ENCODE measurements around the gene EIF4A3.

Gene EIF4A3

DNA sequence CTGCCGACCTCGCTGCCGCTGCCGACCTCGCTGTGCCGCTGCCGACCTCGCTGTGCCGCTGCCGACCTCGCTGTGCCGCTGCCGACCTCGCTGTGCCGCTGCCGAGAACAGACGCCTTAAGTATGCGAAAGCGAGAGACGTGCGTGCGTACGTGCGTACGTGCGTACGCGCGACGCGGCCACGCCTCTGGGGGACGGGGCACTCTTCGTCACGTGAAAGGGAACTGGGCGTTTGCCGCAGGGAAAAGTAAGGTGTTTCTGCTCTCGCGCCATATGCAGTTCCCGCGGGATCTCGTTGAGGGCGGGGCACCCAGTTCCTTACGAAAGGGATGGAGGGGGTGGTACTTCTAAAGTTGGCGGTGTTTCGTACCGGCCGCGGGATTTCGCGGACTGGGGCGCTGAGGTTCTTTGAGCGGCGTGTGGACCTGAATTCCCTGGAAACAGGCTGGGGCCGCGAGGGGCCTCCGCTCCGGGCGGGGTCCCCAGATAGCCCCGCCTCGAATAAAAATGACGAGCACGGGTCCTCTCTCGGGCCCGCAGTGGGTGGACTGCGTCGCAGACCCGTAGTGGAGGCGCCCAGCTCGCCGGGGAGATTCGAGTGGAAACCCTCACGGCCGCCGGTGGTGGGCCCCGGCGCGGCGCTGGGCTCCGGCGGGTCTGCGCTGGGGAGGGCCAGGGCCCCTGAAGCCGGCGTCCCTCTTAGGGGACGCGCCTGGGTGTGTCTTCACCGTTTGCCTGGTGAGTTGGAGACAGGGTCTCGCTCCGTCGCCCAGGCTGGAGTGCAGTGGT is at the start of gene EIF4A3:
TSS of gene EIF4A3 (minus strand) at position 94 of the 788 bp plus-strand sequence. CDS start 167 bp downstream, outside the sequence.
- DNase-seq (ENCODE audit: low read depth in 3 of 3, low spot score in 1 of 3), result peak; percentile 88 to 91 (median 91)

DNA sequence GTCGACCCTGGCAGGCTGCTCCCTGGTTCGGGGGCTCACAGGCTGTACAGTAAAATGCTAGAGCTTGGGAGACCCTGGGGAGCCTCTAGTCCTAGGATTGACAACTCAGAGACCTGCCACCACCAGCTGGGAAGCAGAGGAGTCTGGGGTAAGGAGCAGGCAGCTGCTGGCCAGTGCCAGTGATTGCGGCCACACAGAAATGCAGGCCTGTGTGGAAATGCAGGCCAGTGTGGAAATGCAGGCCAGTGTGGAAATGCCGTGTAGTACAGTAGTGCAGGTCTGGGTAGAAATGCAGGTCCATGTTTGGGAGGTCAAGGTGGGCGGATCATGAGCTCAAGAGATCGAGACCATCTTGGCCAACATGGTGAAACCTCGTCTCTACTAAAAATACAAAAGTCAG is 49.7 kb upstream of the EIF4A3 start:
- no peak for DNase-seq (ENCODE audit: low read depth in 3 of 3, low spot score in 1 of 3)

DNA sequence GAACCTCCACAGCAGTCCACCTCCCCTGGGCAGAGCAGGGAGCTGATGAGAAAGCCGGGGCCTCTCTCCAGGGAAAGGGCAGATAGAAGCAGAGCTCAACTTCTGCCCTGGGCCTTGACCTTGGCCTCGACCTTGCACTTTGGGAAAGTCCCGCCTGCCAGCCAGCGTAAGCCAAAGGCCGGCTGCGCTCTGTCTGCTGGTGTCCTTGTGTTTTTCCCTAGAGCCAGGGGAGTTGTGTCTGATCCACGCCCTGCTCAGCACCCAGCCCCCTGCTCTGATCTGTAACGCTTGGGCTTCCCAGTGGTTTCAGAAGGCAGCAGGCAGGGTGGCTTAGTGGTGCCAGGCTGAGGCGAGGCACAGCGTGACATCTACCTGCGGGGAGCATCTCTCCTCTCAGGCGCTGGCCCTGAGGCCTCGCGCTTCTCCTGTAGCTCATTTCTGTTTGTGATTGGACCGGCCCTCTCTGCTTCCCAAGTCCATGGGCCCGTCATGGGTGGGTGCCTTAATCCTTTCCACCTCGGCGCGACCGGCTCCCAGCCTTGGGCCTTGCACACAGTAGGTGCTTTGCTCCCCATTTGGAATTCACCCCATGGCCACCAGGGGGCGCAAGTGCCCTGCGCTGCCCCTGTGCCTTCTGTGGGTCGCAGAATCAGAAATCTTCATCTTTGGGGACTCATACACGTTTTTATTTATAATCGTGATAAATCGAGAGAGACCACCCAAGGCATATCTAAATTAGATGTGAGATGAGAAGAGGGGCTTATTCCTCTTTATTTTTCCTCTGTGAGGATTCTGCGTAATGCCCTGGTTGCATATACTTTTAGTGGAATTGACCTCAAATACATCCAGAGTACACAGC is 49.0 kb upstream of the EIF4A3 start:
- DNase-seq (ENCODE audit: low read depth in 3 of 3, low spot score in 1 of 3), result peak; percentile 28 to 53 (median 35)

DNA sequence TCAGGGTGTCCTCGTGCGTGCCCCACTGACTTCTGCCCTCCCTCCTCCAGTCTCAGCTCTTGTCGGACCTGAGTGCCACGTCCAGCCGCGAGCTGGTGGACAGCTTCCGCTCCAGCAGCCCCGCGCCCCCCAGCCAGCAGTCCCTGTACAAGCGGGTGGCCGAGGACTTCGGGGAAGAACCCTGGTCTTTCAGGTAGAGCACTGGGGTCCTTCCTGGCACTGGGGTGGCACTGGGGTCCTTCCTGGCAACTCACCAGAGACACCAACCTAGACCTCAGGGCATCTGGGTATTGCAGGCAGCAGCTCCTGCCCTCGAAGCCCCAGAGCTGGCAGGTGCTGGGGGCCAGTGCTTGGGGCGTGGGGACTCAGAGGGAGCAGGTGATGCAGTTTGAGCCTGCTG is 48.2 kb upstream of the EIF4A3 start:
- DNase-seq (ENCODE audit: low read depth in 3 of 3, low spot score in 1 of 3), result no peak

DNA sequence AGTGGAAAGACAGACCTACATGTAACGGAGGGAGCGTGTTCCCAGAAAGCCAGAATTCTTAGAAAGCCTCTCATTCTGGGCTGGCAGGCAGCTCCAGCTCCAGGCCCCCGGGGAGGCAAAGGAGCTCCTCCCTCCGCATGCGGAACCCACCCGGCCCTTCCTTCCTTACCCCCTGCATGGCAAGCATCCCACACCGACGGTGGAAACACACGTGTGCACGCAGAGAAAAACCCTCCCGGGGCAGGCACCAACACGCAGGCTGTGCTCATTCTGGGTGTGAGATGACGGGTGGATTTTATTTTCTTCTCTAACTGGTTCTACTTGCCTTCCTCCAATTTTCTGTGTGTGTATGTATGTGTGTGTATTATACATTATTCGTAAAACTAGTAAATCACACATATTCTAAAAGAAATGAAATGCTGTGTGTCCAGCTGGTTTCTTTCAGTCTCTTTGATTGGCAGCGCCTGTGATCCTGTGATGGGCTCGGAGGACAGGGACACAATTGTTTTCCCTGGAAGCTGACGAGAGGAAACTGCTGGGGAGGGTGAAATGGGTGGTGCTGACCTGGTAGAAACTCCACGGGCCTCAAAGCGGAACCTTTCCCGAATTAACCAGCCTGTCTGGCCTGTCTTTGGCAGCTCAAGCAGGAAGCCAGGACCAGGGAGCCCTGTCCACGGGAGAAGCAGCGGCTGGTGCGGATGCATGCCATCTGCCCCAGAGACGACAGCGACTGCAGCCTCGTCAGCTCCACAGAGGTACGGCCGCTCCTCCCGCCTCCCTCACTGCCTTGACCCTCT is 45.1 kb upstream of the EIF4A3 start:
- no peak for DNase-seq (ENCODE audit: low read depth in 3 of 3, low spot score in 1 of 3)

DNA sequence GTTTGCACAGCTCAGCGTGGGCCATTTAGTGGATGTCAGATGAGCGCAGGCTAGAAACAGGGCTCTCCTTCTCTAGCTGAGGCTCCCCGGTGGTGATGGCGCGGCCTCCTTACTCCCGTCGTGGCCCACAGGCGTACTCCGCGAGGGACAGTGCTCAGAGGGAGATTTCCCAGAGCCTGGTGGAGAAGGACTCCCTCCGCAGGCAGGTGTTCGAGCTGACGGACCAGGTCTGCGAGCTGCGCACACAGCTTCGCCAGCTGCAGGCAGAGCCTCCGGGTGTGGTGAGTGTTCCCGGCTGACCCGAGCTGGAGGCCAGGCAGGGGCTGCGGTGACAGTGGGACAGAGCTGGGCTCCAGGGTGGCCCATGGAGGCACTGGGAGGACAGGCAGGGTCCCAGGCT is 44.3 kb upstream of the EIF4A3 start:
- DNase-seq (ENCODE audit: low read depth in 3 of 3, low spot score in 1 of 3), result no peak

DNA sequence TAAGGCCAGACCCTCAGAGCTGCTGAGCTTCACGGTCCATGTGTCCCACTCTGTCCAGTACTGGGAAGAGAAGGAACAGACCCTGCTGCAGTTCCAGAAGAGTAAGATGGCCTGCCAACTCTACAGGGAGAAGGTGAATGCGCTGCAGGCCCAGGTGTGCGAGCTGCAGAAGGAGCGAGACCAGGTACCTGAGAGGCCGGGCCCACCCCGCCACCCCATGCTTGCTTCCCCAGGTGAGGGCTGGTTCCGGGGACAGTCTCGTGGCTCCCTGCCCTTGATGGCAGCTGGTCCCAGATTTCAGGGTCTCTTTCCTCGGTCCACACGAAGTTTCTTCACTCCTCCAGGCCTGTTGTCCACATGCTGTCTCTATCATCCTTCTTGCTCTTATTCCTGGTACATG is 43.8 kb upstream of the EIF4A3 start:
- DNase-seq (ENCODE audit: low read depth in 3 of 3, low spot score in 1 of 3), result no peak

DNA sequence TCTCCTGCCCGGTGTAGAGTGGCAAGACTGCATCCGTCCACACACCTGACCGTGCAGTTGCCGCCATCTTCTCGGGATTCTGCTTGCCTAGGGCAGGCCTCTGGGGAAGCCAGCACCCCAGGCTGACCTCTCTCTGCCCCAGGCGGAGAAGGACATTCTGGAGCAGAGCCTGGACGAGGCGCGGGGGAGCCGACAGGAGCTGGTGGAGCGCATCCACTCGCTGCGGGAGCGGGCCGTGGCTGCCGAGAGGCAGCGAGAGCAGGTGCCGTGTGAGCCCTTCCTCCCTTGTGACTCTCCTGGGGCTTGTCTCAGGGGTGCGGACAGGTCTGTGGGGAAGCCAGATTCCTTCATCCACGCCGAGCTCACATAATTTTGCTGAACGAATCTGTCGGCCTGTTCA is 42.7 kb upstream of the EIF4A3 start:
- no peak for DNase-seq (ENCODE audit: low read depth in 3 of 3, low spot score in 1 of 3)

DNA sequence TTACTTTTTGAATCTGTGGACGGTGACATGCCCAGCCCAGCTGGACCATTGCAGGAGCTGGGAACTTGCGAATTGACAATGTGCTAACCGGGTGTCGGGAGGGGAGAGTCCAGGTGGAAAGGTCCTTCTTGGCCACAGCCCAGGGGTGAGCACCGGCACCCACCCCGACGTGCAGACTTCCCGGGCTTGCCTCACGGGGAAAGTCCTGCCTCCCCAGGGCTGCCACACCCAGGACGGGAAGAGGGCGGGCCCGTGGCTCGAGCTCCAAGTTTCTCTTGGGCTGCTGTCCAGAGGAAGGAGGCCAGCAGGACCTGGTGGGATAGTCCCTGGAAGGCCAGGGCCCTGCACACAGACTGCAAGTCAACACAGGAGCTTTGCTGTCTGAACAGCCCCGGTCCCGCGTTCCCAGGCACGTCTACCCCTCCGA is 40.6 kb upstream of the EIF4A3 start:
- no peak for DNase-seq (ENCODE audit: low read depth in 3 of 3, low spot score in 1 of 3)

DNA sequence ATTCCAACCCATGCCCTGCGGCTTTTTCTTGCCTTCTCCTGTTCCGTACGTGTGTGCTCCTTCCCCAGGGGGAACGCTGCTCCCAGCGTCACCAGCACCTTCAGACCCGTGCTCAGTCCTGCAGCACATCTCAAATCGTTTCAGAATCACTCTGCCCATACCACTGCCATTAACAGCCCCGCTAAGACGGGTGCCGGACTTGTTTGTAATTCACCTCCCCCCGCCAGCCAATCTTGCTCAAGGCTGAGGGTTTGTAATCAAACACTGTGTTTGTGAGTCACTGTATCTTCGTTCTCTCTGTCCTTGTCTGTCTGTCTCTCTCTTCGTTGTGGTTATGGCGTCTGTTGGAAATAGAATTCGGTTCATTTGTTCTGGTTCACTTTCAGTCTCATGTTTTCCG is 40.2 kb upstream of the EIF4A3 start:
- no peak for DNase-seq (ENCODE audit: low read depth in 3 of 3, low spot score in 1 of 3)

DNA sequence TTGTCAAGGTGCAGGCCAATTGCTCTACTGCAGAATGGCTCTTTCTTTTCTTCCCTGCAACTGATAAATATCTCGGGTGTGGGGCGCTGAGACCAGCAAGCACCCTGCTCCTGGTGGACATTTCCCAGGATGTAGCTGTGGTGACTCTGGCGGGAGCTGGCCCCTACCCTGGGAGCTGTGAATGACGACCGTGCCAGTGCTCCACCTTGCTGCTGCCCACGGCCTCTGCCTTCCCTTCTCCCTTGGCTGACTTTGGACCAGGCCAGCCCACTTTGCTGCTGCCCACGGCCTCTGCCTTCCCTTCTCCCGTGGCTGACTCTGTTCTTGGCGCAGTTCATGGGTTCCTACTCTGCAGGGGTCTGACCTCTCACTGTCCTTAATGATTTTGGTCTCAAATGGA is 39.0 kb upstream of the EIF4A3 start:
- DNase-seq (ENCODE audit: low read depth in 3 of 3, low spot score in 1 of 3), result no peak

DNA sequence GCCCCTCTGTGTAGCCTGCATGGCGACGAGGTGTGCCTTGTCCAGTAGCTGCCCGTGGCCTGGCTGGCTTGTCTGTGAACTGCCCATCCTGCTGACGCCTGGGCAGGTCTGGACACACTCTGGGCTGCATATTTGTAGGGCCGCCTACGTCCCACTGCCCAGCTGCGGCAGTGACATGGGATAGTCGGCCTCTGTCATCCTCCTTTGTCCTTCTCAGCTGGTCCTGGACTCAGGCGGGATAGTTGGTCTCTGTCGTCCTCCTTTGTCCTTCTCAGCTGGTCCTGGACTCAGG is 37.4 kb upstream of the EIF4A3 start:
- DNase-seq (ENCODE audit: low read depth in 3 of 3, low spot score in 1 of 3), result no peak

DNA sequence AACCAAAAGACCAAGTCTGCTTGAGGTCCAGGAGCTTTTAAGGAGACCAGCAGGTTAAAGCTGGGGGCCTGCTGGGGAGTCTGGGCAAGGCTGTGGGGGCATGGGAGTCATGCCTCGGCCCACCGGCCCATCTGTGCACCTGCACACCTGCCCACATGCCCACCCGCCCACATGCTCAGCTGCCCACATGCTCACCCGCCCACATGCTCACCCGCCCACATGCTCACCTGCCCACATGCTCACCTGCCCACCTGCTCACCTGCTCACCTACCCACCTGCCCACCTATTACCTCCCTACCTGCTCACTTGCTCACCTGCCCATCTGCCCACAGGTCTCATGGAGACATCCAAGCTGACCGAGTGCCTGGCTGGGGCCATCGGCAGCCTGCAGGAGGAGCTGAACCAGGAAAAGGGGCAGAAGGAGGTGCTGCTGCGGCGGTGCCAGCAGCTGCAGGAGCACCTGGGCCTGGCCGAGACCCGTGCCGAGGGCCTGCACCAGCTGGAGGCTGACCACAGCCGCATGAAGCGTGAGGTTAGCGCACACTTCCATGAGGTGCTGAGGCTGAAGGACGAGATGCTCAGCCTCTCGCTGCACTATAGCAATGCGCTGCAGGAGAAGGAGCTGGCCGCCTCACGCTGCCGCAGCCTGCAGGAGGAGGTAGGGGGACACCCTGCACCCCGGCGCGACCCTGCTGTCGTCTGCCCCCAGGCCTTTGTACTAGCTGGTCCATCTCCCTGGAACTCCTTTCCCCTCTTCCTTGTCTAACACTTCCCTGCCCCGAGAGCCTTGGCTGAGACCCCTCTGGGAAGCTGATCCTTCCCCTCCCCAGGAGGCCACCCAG is 36.9 kb upstream of the EIF4A3 start:
- no peak for DNase-seq (ENCODE audit: low read depth in 3 of 3, low spot score in 1 of 3)

DNA sequence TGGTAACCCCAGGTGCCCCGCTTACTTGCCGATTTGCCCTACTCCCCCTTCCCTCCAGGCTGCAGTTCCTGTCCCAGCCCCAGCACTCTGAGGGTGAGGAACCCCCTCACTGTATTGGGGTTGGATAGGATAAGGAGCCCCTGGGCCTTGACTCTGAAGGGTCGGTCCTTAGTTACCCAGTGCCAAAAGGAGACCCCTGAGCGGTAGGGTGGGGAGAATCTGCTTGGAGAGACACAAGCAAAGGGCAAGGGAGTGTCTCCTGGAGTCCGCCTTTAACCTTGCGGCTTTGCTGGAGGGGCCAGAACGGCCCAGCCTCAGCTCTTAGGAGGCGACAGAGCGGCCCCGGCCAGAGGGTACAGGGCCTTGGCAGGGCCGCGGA is 35.9 kb upstream of the EIF4A3 start:
- DNase-seq (ENCODE audit: low read depth in 3 of 3, low spot score in 1 of 3), result no peak

DNA sequence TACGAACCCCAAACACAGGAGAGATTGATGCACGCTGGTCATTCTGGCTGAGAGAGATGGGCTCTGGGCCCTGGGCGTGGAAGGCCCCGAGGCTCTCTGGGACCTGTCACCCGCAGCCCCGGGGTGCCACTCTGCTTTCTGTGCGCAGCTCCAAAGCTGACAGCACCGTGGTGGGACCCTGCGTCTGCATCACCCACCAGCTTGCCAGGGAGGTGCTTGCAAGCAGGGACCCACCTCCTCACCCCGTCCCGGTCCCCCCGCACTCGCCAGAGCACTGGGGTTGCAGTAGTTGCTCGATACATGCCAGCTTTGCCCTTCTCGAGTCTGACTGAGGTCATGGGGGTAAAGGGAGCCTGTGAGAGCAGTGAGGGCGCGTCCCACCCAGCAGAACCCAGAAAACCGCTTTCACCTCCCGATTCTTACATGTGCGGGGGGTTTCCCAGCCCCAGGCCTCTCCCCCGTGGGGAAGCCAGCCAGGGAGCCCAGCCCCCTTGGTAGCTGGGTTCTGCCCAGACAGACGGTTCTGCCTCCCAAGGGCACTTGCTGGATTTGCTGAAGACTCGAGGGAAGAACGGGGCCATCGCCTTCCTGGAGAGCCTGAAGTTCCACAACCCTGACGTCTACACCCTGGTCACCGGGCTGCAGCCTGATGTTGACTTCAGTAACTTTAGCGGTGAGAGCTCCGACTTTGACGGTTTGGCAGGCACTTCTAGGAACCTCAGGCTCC is 35.4 kb upstream of the EIF4A3 start:
- no peak for DNase-seq (ENCODE audit: low read depth in 3 of 3, low spot score in 1 of 3)

DNA sequence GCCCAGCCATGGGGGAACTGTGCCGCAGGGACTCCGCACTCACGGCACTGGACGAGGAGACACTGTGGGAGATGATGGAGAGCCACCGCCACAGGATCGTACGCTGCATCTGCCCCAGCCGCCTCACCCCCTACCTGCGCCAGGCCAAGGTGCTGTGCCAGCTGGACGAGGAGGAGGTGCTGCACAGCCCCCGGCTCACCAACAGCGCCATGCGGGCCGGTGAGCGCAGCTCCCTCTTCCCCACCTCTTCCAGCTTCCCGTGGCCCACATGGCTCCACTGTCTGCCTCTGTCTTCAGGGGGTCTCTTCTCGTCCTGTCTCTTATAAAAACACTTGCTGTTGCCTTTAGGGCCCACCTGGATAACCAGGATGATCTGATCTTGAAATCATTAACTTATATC is 34.5 kb upstream of the EIF4A3 start:
- DNase-seq (ENCODE audit: low read depth in 3 of 3, low spot score in 1 of 3), result no peak

DNA sequence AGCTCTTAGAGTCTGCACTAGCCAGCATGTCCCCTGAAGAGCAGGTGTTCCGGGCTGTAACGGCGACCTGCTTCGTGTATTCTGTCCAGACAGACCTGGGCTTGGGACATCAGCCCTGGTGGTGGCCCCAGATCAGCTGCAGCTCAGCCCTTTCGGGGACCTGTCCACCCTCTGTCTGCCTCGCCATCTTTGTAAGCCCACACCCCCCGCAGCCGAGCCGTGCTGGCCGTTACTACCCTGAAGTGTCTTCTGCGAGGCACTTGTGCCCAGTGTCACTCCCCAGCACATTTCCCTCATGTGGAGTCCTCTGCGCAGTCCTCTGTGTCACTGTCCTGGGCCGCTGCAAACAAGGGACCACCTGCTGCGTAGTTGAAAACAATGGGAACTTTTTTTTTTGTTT is 33.3 kb upstream of the EIF4A3 start:
- no peak for DNase-seq (ENCODE audit: low read depth in 3 of 3, low spot score in 1 of 3)

DNA sequence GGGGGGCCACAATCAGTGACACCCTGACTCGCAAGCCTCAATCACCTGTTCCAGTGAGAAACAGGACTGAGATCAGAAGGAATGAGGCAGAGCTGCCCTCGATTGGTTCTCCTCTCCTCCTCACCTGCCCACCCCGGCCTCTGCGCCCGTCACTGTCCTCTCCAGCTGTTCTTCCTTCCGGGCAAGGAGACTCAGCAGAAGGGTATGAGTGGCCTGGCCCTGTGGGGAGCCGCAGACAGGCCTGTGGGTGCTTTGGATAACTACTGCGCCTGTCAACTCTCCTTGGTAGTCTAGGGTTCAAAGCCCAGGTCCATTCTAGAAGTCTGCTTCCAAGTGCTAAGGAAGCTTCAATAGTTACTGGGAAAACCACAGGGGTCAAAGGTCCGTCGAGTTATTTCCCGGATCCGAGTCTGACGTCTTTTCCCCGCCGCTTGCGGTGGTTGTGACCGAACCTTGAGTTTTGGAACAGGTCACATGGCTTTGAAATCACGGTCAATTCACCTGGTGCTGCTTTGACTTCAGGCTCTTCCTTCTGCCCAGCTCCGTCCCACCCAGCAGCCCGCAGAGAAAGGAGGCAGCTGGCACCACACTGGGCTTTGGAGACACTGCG is 31.2 kb upstream of the EIF4A3 start:
- no peak for DNase-seq (ENCODE audit: low read depth in 3 of 3, low spot score in 1 of 3)

DNA sequence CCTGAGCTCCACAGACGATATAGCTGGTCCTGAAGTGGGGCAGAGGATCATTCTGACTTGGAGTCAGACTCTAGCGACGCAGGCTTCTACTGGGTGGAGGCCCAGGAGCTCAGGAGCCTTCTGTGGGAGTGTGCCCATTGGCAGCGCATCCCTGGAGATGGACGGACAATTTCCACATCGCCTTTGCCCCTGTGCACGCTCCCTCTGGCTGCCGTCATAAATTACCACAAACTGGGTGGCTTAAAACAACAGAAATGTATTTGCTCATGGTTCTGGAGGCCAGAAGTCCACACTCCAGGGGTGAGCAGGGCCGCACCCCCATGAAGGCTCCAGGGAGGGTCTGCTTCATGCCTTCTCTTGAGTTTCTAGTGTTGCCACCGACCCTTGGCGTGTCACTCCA is 29.8 kb upstream of the EIF4A3 start:
- DNase-seq (ENCODE audit: low read depth in 3 of 3, low spot score in 1 of 3), result no peak

DNA sequence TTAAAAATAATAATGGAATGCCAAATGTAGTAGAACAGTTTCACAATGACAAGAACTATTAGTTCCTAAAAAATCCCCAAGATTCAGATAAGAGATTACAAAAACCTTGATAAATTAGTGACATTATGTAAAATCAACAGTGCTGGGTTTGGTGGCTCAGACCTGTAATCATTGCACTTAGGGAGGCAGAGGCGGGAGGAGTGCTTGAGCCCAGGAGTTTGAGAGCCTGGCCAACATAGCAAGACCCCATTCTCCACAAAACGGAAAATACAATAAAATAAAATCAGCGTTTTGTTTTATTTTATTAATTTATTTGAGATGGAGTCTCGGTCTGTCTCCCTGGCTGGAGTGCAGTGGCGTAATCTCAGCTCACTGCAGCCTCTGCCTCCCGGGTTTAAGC is 27.0 kb upstream of the EIF4A3 start:
- no peak for DNase-seq (ENCODE audit: low read depth in 3 of 3, low spot score in 1 of 3)

Data from stimulated activated CD4-positive, alpha-beta T cell treated with anti-CD3 and anti-CD28 coated beads, TNF-alpha, amount 100 ng/mL, for 1 hour (primary cell).